GM13976 (cell line): ENCODE data around the gene DUOXA2.

Experiments used
- DNase-seq: peaks from one replicate; pipeline ENCODE4 v3.0.0; 2012; ENCODE audit warnings: low spot score
- CTCF ChIP-seq: IDR thresholded peaks from 2 replicates; pipeline ENCODE4 v1.5.1; 2012; ENCODE audit warnings: borderline replicate concordance, mild to moderate bottlenecking; ENCODE audit not compliant: insufficient read depth; ENCODE audit errors: extremely low read depth, missing control alignments, control extremely low read depth
- in situ Hi-C: fragments of 300-500 bp; cut with MboI; formaldehyde crosslinking; loops from one replicate; pipeline ENCODE4 v1.12.0; 2022; ENCODE audit warnings: low sequenced_read_pairs, mixed read lengths, inconsistent platforms; ENCODE audit not compliant: unreplicated experiment

The DUOXA2 gene

DNA sequence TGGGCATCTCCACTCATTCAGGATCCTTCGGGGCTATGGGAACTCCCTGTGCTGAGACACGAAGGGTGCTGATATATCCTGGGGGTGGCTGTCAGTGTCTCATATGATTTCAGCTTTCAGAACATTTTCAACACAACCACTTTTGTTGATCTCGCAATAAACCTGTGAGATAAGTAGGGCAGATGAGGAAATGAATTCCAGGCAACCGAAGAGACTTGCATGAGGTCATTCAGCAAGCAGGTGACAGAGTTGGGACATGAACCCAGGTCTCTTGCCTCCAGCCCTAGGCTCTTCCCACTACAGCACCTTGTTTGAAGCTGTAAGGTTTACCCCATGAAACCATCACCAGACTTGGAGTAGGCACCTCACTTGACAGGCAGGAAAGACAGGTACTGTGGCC lies 32.3 kb downstream of the DUOXA2 start:
- no peak for DNase-seq
- in situ Hi-C loops = no loop called here
- no peak for TF ChIP-seq CTCF

- no peak for TF ChIP-seq CTCF
Observed at GRCh38 chr15:45147606-45148005, 33.5 kb downstream of the DUOXA2 start.

DNA sequence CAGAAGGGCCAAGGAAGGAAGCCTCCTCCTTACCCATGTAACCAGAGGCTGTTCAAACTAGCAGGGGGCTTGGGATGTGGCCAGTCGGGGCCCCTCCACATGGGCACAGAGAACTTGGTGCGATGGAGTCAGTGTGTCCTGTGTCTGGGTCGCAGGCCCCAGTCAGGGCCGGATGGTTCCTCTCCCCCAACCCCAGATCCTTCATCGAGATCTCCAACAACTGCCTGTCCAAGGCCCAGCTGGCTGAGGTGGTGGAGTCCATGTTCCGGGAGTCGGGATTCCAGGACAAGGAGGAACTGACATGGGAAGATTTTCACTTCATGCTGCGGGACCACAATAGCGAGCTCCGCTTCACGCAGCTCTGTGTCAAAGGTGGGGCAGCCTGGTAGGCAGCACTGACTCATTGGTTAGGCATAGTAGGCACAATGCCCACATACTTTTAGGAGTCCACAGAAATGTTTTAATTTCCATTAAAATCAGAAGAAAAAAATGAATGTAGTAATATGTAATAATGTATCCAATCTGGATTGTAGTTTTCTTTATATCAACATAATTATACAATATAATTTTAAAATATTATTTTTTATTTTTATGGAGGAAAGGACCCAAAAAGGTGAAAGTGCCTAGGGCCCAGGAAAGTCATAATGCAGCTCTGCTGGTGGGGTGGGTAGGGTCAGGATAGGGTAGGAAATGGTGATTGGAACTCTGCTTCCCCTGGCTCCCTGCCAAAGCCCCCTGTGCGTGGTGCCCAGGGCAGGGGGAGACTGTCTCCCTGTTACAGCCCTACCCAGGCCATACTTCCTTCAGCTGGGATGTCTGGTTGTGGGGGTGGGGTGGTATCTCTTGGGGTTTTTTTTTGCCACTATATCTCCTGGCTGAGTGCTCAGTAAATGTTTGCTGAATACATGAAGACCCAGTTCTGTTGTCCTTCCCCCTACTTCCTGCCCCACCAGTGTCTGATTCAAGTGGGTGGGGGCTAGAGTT lies 34.2 kb downstream of the DUOXA2 start:
- no peak for TF ChIP-seq CTCF
- DNase-seq = no peak
- in situ Hi-C loops = no loop called here

More at GRCh38 chr15:45147606-45148005, 33.5 kb downstream of the DUOXA2 start:
- in situ Hi-C loops = no loop called here
- DNase-seq = no peak

GRCh38 chr15:45149060-45149459 lies 34.9 kb downstream of the DUOXA2 start:
- DNase-seq = no peak
- TF ChIP-seq CTCF = no peak
- in situ Hi-C loops = no loop called here

- in situ Hi-C loops = no loop called here
- TF ChIP-seq CTCF = no peak
- DNase-seq = no peak
Observed at GRCh38 chr15:45150481-45150880, 36.4 kb downstream of the DUOXA2 start.

GRCh38 chr15:45150997-45151396 lies 36.9 kb downstream of the DUOXA2 start:
- DNase-seq = no peak

More at GRCh38 chr15:45150997-45151396, 36.9 kb downstream of the DUOXA2 start:
- TF ChIP-seq CTCF = no peak
- in situ Hi-C loops = no loop called here
